Epithelial cell of proximal tubule (primary cell): Measurements from ENCODE around the gene ADAMTS9. TPM values are rescaled to one million over a fixed set of nuclear protein-coding genes. Genes with fewer than 3 reads are reported as not detected.

Experiments used
- DNase-seq: peaks from one replicate; pipeline ENCODE4 v3.0.0-alpha.2; 2011; ENCODE audit warnings: low read depth
- H3K4me3 ChIP-seq: 2 replicates; pipeline ENCODE4 v1.5.1; 2011; ENCODE audit warnings: low read depth, mild to moderate bottlenecking, low read length
- CTCF ChIP-seq: conservative IDR thresholded peaks from 2 replicates; pipeline ENCODE4 v1.5.1; 2012; ENCODE audit warnings: low read depth, mild to moderate bottlenecking, low read length
- total RNA-seq: library from RNA; depleted of rRNA; stranded (reverse); fragments of >200 nt; gene quantifications from 2 replicates; pipeline ENCODE4 v1.2.3, GENCODE V29; 2015

The ADAMTS9 gene
- total RNA-seq, 1 donor from 2014 or later = 92.7 TPM

GRCh38 chr3:64655160-64655559 is 32.6 kb downstream of the ADAMTS9 start:
- no peak for DNase-seq
- TF ChIP-seq CTCF = no peak
- H3K4me3 ChIP-seq = no peak overlapping the region

- DNase-seq = no peak
- no peak for TF ChIP-seq CTCF
- H3K4me3 ChIP-seq = no peak overlapping the region
Observed at GRCh38 chr3:64654013-64654412, 33.8 kb downstream of the ADAMTS9 start.

GRCh38 chr3:64653101-64653500 is 34.7 kb downstream of the ADAMTS9 start:
- TF ChIP-seq CTCF = no peak
- no peak for DNase-seq
- H3K4me3 ChIP-seq = no peak overlapping the region

DNA sequence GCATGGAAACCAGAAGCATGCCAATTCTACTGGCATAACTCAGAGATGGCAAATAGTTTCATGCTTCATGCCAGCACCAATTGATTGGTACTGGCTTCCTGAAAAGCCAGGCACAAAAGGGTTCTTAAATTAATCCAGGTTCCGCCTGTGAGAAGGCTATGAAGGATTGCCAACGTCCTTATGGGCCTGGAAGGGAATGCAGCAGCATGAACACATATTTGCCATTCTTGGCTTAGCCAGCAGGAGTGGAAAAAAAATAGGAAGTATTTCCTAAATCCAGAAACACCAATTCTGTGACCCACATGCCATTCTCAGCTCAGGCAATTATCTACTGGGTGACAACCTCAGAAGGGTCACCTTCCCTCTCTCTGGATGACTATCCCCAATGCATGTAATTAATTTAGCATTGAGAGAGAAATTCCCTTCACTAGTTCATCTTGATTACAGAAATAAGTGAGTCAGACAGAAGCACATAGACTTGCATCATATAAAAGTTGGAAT is 36.0 kb downstream of the ADAMTS9 start:
- no peak for TF ChIP-seq CTCF
- no peak overlapping the region for H3K4me3 ChIP-seq
- no peak for DNase-seq

DNA sequence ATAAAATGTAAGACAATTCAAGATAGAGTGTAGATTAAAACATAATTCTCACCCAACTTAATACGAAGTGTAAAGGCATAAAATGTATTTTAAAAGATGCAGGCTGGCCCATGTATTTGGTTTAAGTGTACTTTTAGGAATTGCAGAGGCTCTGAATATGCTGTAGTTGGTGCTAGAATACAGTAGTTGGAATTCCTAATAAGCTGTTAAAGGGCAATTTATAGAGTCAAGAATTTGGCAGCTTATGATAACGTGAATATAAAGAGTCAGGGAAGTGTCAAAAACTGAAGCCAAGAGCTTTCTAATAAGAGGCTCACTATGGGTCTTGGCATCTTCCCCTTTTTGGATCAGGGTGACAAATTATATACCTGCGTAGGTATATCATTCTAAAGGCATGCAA is 36.5 kb downstream of the ADAMTS9 start:
- DNase-seq = no peak
- peak; percentile 16 for TF ChIP-seq CTCF

GRCh38 chr3:64650715-64651114 is 37.1 kb downstream of the ADAMTS9 start:
- H3K4me3 ChIP-seq = no peak overlapping the region
- no peak for TF ChIP-seq CTCF
- DNase-seq = no peak

More for the DNA sequence above, 36.5 kb downstream of the ADAMTS9 start:
- H3K4me3 ChIP-seq = no peak overlapping the region

GRCh38 chr3:64650096-64650622 is 37.6 kb downstream of the ADAMTS9 start:
- DNase-seq = no peak
- no peak overlapping the region for H3K4me3 ChIP-seq
- no peak for TF ChIP-seq CTCF
